GM21447 (cell line): Measurements from ENCODE around the gene LHX2.

Experiments
- ATAC-seq: cut with Tn5 transposase; IDR thresholded peaks from one replicate; pipeline ENCODE4 v1.9.1; 2021; ENCODE audit not compliant: unreplicated experiment

The LHX2 gene

DNA sequence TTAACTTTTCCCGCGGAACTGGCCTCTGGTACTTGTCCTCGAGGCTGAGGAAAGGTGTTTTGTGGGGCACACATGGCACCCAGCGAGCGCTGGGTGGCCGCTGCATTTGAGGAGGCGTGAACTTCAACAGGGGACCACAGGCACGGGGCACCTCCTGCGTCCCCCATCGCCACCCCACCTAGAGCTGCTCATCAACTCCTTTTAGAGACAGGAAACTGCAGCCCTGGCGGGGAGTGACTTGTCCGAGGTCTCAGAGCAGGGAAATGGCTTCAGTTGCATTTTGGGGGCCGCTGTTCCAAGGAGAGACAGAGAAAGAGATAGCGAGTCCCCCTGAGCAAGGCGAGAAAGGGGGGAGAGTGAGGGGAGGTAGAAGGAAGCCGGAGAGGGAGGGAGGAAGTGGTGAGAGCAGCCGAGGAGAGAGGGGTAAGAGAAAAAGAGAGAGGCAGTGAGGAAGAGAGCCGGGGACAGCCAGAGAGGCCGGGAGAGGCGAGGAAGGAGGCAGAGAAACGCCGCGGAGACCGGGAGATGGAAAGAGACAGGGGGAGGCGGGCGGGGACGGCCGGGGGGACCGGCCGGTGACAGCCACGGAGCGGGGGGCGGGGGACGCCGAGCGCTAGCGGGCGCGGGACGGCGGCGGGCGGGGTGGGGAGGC, 12.5 kb upstream of the LHX2 start:
- no peak for ATAC-seq

DNA sequence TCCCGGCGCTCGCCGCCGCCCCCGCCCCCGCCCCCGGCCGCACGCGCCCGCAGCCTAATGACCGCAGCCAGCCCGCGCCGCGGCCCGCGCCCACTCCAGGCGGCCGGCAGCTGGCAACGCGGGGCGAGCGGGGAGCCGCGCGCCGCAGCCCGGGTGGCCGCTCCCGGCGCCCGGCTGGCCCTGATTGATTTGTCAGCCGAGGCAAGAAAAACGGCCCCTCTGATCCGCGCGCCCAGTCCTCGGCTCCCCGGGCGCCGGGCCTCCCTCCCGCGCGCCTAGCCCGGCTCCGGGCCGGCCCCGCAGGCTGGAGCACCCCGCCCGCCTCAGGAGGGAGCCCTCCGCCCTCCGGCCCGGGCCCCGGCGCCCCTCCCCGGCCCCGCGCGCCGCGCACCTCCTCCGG, 11.9 kb upstream of the LHX2 start:
- ATAC-seq, result no peak

DNA sequence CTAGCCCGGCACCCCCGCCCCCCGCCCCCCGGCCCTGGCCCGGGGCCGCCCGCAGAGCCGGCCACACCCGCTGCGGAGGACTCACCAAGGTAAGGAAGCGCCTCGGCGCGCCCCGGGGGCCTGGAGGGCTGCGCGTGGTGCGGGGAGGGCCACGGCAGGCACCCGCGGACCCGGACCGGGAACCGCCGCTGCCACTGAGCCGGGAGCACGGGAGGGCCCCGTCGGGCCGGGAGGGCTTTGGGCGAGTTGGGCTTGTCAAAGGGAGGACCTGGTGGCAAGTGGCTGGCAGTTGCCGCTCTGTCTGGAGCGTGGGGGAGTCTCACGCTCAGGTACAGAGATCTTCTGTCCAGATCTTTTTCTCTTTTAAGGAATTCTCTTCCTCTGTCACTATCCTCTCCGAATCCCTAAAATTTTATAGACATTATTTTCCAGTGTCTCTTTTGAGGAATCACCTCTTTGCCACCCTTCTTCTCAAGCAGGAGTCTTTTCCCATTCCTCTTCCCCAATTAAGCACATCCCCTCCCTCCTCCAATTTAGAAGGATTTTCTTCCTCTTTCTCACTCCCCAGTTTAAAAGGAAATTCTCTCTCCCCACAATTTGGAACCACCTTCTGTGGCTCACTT, 11.3 kb upstream of the LHX2 start:
- ATAC-seq, result no peak

DNA sequence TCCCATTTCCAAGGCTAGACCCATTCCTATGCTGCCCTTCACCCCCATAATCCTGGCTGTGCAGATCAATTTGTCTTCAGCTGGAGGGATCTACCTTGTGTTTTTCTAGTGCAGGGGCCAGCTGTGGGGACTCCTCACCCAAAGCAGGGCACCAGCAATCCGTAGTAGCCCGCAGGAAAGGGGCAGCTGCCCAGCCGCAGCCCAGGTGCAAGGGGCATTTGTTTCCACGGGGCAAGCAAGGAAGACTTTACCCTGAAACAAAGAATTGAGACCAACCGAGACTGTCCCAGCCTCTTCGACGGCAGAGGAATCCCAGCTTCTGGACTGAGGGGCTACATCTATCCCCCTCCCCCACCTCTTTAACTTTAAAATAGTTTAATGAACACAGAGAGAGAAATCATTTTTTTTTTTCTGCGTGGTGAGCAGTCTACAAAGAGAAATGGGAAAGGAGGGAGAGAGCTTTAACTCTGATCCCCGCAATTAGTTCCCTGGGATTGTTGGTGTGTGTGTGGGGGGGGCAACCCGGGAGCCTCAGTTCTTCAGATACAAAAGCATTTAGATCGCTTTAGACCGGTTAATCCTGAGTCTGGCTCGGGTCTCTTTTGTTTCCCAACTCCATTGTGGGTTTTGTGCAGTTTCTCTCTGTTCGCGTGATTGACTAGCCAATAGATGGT, 10.6 kb upstream of the LHX2 start:
- no peak for ATAC-seq

DNA sequence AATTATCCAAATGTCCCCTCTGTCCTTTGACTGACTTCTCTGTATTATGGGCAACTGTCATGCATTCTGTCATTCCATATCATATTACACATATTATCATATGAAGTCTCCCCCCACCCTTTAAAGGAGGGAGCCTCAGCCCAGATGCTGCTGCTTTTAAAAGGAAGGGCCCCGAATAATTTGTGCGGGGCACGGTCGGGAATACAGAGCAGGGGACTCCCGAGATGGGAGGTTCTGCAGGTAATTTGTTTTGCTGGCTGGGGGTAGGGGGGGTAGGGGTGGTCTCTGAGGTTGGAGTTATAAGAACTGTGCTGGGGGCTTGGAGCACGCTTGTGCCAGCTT, 10.1 kb upstream of the LHX2 start:
- ATAC-seq, result no peak

DNA sequence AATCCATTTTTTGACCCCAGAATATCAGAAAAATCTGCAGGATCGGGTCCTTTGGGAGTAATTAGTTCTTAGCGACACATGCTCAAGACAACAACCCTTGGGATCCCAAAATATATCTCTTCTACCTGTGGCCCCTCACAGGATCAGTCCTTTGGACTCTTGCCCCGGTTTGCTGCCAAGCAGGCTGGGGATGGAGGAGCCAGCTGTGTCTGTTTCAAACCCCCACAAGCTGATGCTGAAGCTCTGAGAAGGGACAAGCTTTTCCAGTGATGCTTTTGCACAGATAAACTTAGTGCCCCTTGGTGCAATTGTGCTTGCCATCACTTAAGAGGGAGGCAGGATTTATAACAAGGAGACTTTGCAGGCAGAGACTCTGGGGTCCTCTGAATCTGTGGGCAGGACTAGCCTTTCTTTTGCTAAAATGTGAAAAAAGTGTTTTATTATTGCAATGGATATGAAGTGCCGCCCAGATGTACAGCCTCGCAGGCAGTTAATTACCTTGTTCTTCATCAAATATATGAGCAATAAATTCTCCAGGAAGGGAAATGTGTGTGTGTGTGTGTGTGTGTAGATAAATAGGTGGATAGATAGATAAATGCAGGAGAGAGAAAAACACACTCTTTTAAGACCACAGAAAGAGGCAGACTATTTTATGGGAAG, 9.6 kb upstream of the LHX2 start:
- ATAC-seq, result no peak

DNA sequence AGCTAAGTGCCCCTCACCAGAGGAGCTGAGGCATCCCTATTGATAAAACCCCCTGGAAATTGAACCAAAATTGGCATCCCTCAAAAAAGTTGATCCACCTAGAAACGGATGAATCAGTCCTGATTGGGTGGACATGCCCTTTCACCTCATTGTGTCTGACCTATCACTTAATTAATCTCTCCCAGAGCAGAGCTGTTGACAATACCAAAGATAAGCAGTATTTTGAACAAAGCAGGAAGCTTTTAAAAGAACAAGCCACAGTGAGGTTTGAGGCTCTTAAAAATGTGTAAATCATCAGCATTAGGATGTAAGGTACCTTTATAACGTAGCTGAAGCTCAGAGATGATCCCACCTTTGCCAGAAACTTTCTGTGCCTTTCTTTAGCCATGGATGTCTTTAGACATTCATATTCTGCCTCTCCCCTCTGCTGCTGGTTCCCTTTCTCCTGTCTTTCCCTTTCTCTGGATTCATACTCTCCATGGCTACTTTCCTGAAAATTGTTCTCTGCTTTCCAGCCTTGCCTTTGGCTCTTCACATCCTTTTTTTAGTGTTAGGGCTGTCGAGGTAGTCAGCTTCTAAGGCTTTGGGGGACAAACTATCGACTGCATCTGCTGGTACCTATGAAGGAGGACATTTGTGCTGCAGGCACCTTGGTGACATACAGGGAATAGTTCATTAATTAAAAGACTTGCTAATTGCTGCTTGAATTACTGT, 7.8 kb upstream of the LHX2 start:
- ATAC-seq, result no peak

DNA sequence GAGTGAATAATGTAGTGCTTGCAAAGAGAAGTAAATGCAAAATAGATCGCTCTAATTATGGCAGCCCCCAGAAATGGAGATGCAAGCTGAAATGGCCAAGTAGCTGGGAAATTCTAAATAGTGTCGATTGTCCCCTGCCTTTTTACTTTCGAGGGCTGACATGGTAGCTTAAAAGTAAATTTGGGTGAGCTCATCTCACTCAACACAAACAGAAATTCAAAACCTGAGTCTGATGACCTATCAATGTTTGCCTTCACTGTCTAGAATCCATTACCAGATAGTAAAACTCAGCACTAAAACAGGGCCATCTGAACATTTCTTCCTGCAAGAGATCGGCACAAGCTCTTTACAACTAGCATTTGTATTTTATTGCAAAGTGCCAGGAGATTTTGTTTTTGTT, 7.0 kb upstream of the LHX2 start:
- ATAC-seq, result no peak

DNA sequence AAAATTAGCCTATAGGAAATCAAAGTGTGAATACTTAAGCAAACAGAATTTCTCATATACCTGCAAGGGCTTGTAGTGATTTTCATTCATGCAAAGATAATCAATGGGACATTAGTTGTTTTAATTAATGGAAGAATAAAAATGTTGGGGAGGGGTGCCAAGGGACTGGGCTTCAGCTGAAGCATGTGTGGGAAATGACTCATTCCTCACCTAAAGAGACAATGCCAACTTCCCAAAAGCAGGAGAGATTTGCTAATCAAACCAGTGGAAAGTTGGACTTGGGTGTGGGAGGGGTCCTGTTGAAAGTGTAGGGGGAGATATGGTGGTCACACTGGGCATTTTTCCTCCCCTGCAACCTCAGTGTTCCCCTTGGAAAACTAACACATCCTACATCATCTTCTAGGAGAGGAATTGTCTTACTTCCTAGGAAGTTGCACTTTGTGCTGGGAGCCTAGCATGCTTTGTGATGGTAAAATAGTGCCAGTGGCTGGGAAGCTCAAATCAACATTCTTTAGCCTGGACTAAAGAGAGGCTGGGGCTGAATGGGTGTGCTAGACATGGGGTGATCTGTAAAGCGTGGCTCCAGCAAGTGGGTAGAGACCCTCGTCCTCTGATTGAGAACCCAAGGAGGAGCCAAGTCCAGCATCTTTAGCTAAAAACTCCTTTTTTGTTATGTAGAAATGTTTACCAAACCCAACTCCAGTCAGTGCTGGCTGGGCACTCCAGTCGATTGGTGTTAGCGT, 6.4 kb upstream of the LHX2 start:
- ATAC-seq, result no peak

DNA sequence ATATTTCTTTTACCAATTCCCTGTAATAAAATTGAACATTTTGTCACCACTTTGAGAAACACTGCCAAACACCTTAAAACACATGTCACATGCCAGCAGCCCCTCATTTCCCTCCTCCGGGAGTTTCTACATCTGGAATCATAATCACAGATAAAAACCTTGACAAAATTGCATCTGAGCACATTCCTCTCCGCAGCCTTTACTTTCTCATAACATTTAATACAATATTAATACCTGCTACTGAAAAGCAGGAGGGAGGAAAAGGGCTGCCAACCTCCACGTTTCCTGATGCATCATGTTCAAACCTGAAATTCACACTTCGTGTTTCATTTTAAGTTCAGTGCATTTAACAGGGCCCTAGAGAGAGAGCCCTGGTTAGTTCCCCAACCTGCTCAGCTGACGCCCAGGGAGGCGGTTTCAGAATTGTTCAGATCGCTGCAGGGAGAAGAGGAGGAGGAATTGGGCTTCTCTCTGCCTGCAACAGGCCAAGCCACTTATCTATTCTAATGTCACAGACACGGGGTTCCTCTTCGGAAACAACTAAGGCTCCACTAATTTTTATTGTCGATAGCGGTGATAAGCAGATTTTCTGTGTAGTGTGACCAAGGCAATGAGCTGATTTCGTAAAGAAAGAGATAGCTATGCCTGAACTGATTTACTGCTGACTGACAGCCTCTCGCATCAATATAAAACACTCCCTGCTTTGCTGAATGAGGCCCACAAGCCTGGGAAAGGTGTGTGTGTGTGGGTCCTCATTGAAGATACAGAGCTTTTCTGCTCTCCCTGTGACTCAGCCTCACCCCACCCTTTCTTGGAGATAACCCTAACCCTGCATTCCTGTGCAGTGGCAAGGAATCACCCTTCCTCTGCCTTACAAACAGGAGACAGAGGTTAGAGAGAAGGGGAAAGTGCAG, 4.9 kb upstream of the LHX2 start:
- no peak for ATAC-seq

DNA sequence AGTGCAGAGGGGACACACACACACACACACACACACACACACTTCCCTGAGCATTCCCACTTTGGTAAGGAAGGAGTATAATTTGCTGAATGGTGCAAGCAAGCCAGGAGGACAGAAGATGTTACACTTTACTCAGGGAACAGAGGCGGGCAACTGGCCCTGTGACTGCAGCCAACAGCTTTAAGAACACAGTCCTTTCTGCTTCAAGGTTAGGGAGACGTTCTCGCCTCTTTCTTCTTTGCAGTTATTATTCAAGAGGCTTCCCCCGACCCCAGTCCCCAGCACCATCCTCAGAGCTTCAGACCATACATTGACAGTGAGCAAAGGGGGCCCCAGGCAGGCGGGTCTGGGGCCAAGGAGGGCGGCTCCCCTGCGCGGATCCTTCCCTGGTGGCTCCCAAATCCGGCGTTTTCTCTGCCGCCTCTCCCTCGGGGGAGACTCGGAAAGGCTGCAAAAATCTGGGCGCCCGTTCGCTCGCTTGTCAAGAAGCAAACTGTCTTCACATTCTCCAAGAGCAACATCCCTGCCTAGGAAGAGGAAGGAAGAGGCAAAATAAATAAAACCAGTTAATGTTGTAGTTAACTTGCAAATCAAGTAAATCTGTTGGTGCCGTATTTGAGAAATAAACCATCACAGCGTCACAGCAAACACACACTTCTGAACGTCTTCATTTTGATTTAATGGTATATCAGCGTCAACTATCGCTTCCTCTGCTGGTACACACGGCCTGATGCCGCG, 3.8 kb upstream of the LHX2 start:
- ATAC-seq, result no peak

DNA sequence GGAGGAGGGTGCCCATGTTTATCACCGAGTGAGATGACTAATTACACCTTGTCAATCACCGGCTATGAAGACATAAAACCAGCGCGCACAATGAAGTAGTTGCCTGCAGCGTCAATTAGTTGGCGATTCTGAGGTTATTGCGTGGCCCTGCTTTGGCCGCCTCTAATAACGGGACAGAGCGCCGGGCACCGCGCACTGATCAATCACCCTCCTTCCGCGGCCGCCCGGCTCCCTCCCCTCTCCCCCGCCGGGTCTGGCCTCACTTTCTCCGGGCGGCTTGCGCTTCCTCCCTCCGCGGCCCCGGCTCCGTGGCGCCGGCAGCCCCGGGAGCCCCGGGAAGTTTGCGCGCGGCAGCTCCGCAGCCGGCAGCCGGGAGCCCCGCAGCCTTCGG, 3.3 kb upstream of the LHX2 start:
- no peak for ATAC-seq

DNA sequence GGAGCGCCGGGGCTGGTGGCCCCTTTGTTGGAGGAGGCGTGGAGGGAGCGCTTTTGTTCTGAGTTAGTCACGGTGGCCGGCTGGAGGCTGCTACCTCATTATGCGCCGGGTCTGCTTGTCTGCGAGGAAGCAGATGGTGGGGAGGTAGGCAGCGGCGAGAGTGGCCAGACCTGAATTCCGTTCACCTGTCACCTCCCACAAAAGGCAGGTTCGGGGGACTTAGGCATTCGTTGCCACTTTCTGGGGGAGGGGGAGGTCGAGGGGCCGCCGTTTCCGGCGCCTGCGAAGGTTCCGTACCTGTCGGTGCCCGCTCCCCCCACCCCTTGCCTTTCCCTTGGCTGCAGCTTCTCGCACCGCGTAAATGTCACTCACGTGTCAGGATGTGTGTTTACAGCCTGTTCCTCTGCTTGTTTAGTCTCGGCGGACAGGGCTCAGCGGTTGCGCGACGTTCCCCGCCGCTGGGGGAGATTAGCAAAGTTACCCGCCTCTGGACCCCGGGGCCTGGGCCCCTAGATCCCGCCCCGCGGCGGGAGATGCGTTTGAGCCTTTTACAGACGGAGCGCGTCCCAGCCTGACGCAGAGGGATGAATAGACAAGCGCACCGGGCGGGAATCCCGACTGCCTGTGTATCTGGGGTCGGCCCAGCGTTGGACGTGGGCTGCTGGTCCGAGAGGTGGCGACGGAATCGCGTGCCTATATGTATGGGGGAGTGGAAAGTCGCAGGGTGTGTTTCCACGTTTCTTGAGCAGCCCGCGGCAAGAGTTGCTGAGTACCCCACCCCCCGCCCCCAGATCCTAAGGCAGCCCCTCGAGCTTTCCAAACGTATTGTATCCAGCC, 2.7 kb upstream of the LHX2 start:
- no peak for ATAC-seq

DNA sequence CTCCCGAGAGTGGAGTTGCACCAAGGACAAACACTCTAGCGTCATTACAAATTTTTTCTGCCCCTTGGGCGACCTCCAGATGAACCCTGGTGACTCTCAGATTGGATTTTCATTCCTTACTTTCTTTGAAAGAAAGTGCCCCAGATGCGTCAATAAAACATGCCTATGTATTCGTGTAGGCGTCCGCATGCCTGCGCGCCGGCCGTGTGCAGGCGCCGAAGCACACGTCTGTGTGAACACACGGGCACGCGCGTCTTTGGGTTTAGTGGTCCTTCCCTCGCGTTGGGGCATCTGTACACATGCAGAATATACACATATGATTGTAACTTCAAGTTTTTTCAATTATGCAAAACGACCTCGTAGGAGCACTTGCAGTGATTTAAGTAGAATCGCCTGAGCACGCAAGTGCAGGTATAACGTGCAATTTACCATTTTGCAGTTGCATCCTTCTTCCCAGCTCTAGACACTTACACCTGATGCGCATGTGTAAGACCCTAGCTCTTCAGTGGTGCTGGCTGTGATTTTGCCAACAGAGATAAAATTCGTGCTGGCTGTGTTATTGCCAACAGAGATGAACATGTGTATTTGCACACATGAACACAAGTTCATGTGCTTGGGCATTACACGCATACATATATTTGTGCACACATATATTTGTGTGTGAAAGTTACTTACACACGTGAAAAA, 1.9 kb upstream of the LHX2 start:
- ATAC-seq, result no peak

DNA sequence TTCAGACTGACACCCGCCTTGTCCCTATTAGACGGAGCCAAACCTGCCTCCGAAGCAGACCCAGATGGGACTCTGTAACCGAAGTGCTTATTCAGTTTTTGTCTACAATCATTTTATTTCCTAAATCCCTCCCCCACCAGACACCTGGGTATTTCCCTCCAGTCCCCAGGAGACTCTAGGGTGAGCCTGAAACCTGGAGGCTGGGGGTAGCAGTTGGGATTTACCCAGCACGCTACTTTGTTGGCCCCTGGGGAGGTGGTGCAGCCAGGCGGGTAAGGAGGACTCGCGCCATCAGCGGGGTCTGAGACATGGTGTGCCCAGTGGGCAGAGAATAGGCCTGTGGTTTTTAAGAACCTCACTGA, 1.3 kb upstream of the LHX2 start:
- no peak for ATAC-seq

DNA sequence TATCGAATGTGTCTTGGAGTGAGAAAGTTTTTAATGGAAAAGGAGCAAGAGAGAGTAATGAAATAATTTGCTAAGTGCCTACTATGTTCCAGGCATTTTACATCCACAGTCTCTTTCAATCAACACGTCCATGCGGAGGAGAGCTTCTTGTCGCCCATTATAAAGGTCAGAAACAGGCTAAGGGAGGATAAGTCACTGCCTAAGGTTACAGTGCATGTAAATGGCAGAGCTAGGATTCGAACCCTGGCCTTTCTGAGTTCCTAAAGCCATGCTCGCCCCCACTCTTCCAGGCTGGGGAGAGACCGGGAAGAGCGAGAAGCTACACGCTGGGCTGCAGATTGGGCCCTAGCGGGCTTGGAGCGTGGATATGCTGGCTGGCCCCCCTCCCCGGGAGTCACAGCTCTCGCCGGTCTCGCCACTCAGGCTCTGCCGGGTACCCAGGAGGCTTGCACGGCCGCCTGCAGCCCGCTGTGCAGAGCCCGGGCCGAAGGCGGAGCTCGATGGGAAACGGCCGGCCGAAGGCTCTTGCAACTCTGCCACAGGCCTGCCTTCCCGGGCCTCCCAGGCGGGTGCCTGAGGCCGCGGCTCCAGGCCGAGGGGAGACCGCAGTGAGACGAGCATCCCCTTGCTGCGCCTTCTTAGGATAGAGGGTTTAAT, 775 bp upstream of the LHX2 start:
- ATAC-seq, result no peak
